HG03039 (cell line): Measurements from ENCODE around the gene STYK1.

ENCODE experiments used
- ATAC-seq: cut with Tn5 transposase; IDR thresholded peaks from one replicate; pipeline ENCODE4 v1.9.1; 2021; ENCODE audit warnings: mild to moderate bottlenecking, moderate library complexity; ENCODE audit not compliant: unreplicated experiment

Gene STYK1

GRCh38 chr12:10571141-10571540 is 102.7 kb downstream of the STYK1 start:
- no peak for ATAC-seq
